RWPE1 (cell line): Measurements from ENCODE around the gene G6PC3.

ENCODE experiments used
- CTCF ChIA-PET: fragments of 350-600 bp; sonication (Branson Sonifier 250); formaldehyde crosslinking; extraction: SDS; loops from one replicate; lab custom pipeline; 2021; lab: Yijun Ruan, JAX
- POLR2A ChIA-PET: fragments of 400-600 bp; formaldehyde crosslinking; extraction: SDS; loops from one replicate; lab custom pipeline; 2020; ENCODE audit warnings: antibody characterized with exemption; ENCODE audit not compliant: low non-redundant PET; lab: Yijun Ruan, JAX
- DNase-seq: peaks from one replicate; pipeline ENCODE4 v3.0.0; 2012; ENCODE audit warnings: low spot score
- H3K27ac ChIP-seq: fragments of 450-650 bp; 2 replicates; pipeline ENCODE4 v1.5.1; 2017
- TF ChIP-seq, protein P1 (sequence below): fragments of 450-650 bp; conservative IDR thresholded peaks from 2 replicates; pipeline ENCODE4 v1.5.1; 2017; ENCODE audit warnings: low read depth, mild to moderate bottlenecking

Gene G6PC3

DNA sequence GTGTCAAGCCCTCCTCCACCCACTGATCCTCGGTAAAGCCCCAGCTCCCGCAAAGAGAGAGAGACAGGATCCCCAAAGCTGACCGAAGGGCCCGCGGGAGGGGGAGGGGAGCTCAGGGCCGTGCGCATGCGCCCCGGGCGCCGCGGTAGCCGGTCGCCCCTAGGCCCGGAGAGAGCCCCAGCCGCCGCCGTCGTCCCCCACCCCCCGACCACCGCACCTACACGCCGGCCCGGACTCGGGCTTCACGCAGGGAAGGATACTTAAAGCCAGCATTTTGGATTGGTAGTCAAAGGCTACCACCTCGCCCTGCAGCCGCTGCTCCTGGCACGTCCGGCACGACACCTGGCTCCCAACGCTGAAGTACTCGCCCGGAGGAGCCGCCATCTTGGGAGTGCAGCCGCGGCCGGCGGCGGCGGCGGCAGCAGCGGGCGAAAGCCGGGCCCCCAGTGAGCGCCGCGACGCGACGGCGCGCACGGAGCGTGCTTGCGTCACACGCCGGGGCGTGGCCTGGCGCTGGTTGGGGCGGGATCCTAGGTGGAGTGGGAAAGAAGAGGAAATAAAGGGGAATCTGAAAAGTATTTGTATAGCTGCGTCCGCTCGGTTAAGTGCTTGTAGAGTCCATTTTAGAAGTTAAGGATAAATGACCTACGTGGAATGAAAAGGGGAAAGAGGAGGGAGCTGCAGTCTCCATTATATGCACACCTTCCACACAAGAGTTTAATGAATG lies 4.2 kb upstream of the G6PC3 start, which contains the start of gene LSM12:
LSM12 (minus strand) TSS at position 468 of the 727 bp plus-strand sequence; CDS start at position 384, 84 bp downstream.
- peak within 1 kb of the TSS; percentile 95 for H3K27ac ChIP-seq
- CTCF ChIA-PET: no interaction called here
- POLR2A ChIA-PET: interaction anchor here (0.6 kb wide), 1 partner anchor 28 kb away, joined by 4 read pairs; no protein-coding TSS in a partner anchor
- DNase-seq: peak; percentile 90
- TF ChIP-seq, protein P1, sequence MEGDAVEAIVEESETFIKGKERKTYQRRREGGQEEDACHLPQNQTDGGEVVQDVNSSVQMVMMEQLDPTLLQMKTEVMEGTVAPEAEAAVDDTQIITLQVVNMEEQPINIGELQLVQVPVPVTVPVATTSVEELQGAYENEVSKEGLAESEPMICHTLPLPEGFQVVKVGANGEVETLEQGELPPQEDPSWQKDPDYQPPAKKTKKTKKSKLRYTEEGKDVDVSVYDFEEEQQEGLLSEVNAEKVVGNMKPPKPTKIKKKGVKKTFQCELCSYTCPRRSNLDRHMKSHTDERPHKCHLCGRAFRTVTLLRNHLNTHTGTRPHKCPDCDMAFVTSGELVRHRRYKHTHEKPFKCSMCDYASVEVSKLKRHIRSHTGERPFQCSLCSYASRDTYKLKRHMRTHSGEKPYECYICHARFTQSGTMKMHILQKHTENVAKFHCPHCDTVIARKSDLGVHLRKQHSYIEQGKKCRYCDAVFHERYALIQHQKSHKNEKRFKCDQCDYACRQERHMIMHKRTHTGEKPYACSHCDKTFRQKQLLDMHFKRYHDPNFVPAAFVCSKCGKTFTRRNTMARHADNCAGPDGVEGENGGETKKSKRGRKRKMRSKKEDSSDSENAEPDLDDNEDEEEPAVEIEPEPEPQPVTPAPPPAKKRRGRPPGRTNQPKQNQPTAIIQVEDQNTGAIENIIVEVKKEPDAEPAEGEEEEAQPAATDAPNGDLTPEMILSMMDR: no peak

DNA sequence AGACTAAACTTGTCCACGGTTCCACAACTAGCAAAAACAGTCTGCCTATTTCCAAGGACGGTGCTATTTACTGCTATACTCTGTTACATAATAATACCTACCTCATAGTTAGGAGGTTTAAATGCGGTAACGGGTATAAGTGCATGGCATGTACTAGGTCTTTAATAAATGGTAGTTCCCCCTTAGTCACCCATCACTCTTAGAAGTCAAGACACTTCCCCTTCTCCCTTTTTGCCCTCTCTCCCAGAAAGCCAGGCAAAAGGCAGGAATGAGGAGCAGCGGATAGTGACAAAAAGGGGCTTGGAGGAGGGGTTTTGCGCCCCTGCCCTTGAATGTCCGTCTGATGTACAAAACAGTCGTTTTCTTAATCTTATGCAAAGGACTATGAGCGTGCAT lies 3.0 kb upstream of the G6PC3 start:
- no peak for DNase-seq
- TF ChIP-seq, protein P1: no peak
- CTCF ChIA-PET: no interaction called here
- POLR2A ChIA-PET: no interaction called here
- no peak overlapping the region for H3K27ac ChIP-seq

DNA sequence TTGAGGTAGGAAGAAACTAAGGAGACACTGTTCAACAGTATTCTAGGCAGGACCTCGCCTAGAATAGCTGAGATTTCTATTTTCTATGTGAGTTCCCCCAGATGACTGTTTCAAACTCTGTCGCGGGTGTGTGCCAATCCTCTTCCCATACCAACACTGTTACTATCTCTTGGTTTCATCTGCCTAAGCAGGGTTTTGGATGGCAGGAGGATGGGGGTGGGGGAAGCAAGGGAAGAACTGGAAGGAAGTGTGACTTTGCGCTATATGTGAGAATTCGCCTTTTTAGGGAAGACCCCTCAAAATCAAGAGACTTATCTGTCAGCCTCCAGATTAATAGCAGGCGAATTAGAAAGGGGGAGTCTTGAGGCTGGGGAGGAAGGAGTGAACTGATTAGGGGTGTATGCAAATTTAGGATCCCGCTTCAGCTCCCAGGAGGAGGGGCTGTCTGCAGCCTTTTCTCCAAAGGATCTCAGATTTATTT lies 521 bp upstream of the G6PC3 start:
- peak overlapping the region; percentile 96 for H3K27ac ChIP-seq
- ChIA-PET POLR2A (interaction anchor here (0.6 to 0.7 kb wide), 2 partner anchors 25 to 427 kb away, joined by 3 to 4 read pairs; no protein-coding TSS in a partner anchor), CTCF (interaction anchor here (0.7 kb wide), 1 partner anchor 33 kb away, joined by 8 read pairs; no protein-coding TSS in a partner anchor)
- TF ChIP-seq, protein P1: no peak
- peak; percentile 48 for DNase-seq

DNA sequence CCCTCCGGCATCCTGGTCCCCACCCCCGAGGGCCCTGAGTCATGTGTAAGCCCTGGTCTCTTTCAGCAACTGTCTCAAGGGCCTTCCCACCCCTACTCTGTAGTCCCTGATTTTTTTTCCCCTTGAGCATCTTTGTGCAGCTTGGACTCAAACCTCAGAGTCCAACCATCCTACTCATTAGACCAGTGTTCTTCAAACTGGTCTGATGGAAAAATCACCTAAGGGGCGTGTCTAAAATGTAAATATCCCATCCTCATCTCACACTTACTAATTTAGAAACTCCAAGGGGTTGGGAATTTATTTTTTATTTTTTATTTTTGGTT lies 624 bp downstream of the G6PC3 start:
- TF ChIP-seq, protein P1: no peak
- DNase-seq: no peak
- ChIA-PET POLR2A (interaction anchor here (0.6 to 1.0 kb wide), 2 partner anchors 10 to 51 kb away, joined by 3 to 7 read pairs; no protein-coding TSS in a partner anchor), CTCF (interaction anchor here (0.5 to 1.0 kb wide), 4 partner anchors 28 to 946 kb away, joined by 3 to 5 read pairs (median 4); partner anchors contain the start of gene BRCA1)
- H3K27ac ChIP-seq: peak overlapping the region; percentile 96

DNA sequence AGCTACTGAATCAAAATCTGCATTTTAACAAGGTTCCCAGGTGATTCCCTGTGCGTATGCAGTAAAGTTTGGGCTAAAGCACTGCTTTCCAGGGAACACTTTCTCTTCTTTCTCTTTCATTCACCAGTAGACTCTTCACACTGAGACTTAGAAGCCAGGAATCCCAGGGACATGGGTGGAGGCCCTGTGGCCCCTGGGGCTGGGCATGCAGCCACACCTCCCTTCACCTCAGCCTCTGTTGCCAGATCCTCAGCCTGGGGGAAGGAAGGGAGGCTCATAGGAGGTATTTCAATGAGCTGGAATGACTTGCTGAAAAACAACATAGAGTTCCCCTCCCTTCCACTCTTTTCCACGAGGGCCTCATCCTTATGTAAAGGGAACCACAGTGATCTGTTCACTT lies 1.2 kb downstream of the G6PC3 start:
- peak overlapping the region; percentile 96 for H3K27ac ChIP-seq
- TF ChIP-seq, protein P1: no peak
- DNase-seq: no peak
- POLR2A ChIA-PET: interaction anchor here (1.0 kb wide), 1 partner anchor 43 kb away, joined by 5 read pairs; no protein-coding TSS in a partner anchor
- CTCF ChIA-PET: interaction anchor here (0.6 to 1.0 kb wide), 2 partner anchors 27 to 79 kb away, joined by 3 to 5 read pairs; no protein-coding TSS in a partner anchor

DNA sequence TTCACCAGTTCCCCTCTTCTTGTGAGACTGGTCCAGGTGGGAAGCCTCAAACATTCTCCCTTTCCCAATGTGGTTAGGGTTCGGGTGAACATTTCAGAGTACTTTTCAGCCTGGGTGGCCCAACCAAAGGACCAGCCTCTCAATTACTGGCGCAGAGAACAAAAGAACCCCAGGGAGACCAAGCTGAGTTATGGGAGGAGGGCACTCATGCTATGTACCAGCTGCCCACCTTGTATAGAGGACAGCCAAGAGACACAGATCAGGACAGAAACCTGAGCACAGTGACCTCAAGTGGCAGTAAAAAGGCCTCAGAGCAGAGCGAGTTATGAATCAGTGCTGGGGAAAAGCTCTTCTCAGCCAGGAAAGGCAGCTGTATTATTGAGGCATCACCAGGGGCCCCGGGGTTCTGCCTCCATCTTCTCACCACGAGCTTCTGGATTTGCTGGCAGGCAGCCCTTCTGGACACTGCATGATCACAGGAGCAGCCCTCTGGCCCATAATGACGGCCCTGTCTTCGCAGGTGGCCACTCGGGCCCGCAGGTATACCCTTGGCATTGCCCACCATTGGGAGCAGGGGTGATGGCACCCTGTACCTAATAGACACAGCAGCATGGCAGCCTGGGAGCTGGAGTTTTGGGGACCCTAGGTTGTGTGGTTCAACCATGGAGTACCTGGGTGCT lies 3.8 kb downstream of the G6PC3 start:
- ChIA-PET CTCF (interaction anchor here (0.8 to 1.6 kb wide), 2 partner anchors 9 to 41 kb away, joined by 3 read pairs; no protein-coding TSS in a partner anchor), POLR2A (no interaction called here)
- no peak for DNase-seq
- H3K27ac ChIP-seq: peak overlapping the region; percentile 41
- TF ChIP-seq, protein P1: no peak
